ENCODE results near the gene SCIN. TPM values are rescaled to one million over a fixed set of nuclear protein-coding genes. Genes with fewer than 3 reads are reported as not detected.

SCIN gene
- total and polyA plus RNA-seq, 2 of the 8 experiments (the other 6 are each of a cell fraction or from before 2014, with no cell fraction given) = 0.47 to 1.9 TPM

DNA sequence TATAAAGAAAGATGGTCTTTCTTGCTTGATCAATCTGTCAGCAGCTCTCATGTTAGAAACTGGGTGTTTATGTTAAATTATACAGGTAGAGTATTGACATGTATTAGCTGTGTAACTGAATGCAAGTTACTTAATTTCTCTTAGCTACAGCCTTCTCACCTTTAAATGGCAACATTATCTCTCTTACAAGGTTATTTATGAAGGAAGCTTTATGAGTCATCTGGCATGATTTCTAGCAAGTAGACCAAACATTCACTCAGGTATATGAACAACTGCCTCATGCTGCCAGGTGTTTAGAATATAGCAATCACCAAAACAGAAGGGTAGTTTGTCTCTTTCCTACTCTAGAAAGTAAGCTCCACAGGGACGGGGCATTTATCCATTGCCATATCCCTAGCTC, 125.4 kb downstream of the SCIN start:
- POLR2A ChIA-PET (ENCODE audit: partially characterized antibody) = interaction anchor here (0.6 to 1.9 kb wide), 4 partner anchors 9 to 34 kb away, joined by 3 to 10 read pairs (median 4); partner anchors contain the start of gene ARL4A
- Histone ChIP-seq H4K91ac (replicated peaks; ENCODE audit: insufficient read length, low read length) (no peak overlapping the region), H2BK15ac (ENCODE audit: low read length) (no peak overlapping the region), H4K5ac (ENCODE audit: insufficient read length, low read depth, low read length) (no peak overlapping the region), H3K79me1 (ENCODE audit: low read depth, low read length) (no peaks in the 10 kb centered on the region), H3K4me1 (replicated peaks in 1 of 4; ENCODE audit: control insufficient read depth in 3 of 4, insufficient read depth in 4 of 4, low read length in 3 of 4) (no peaks in the 10 kb centered on the region; a peak in 1 of 7 replicates), H3K4ac (replicated peaks; ENCODE audit: insufficient read length, low read depth, low read length) (no peak overlapping the region), H4K20me1 (replicated peaks in 1 of 2; ENCODE audit: control insufficient read depth in 1 of 2, insufficient read depth in 2 of 2, low read length in 2 of 2) (no peaks in the 10 kb centered on the region), H3K27ac (ENCODE audit: low read depth, low read length) (peak overlapping the region; percentile 19; the same call in 1 of the 2 replicates), H3K23ac (ENCODE audit: insufficient read length) (no peak overlapping the region), H3K79me2 (ENCODE audit: control insufficient read depth in 1 of 2, insufficient read depth in 2 of 2, low read length in 2 of 2) (peaks cover 0 to 42% of the 10 kb centered on the region in 2 experiments; a peak in 3 of 4 replicates), H2BK5ac (ENCODE audit: low read depth, low read length) (no peak overlapping the region), H2AK5ac (ENCODE audit: low read depth, low read length) (no peak overlapping the region), H3K4me2 (ENCODE audit: insufficient read depth in 1 of 2, low read depth in 2 of 2, low read length in 2 of 2) (no peak overlapping the region), H3K4me3 (ENCODE audit: extremely low read depth in 1 of 4, insufficient read depth in 2 of 4, low read depth in 3 of 4, low read length in 4 of 4) (no peak overlapping the region), H2BK20ac (ENCODE audit: low read length) (no peak overlapping the region), H3K9ac (replicated peaks in 1 of 4; ENCODE audit: extremely low read depth in 1 of 4, low read depth in 3 of 4, low read length in 3 of 4) (no peak overlapping the region), H3K9me3 (ENCODE audit: insufficient read depth in 2 of 2, low read depth in 1 of 2, low read length in 1 of 2) (peaks cover 2 to 4% of the 10 kb centered on the region in 2 experiments; a peak in 2 of 4 replicates), H2BK12ac (ENCODE audit: low read depth, low read length) (no peak overlapping the region), H3K23me2 (ENCODE audit: low read depth, low read length) (no peaks in the 10 kb centered on the region), H3K14ac (ENCODE audit: insufficient read length) (no peak overlapping the region), H3K18ac (ENCODE audit: extremely low read depth, low read length) (no peak overlapping the region), H2BK120ac (replicated peaks; ENCODE audit: low read depth, low read length) (no peak overlapping the region), H2AFZ (ENCODE audit: low read length) (no peak overlapping the region), H3K36me3 (ENCODE audit: control insufficient read depth in 2 of 4, insufficient read depth in 4 of 4, low read length in 3 of 4) (no peaks in the 10 kb centered on the region), H3K27me3 (replicated peaks in 1 of 4; ENCODE audit: control insufficient read depth in 3 of 4, extremely low read depth in 1 of 4, insufficient read depth in 3 of 4, low read length in 3 of 4) (no peaks in the 10 kb centered on the region), H4K8ac (ENCODE audit: extremely low read depth, insufficient read depth, low read length) (no peak overlapping the region), H3K56ac (replicated peaks; ENCODE audit: insufficient read length, low read depth, low read length) (no peak overlapping the region)
- 90% methylated on average over 1 of the region's 1 CpG; no CpG with 5 or more reads in 1 of the 2 experiments for WGBS, 2 experiments (ENCODE audit: extremely low coverage in 1 of 2, insufficient coverage in 1 of 2, insufficient read length in 1 of 2, insufficient replicate concordance in 2 of 2, low coverage in 1 of 2, low lambda C conversion rate in 2 of 2, missing lambda C conversion rate in 1 of 2)
- DNase-seq (ENCODE audit: low read depth in 1 of 2, low spot score in 2 of 2) (no peak), FAIRE-seq (no peak)
- CTCF ChIA-PET (ENCODE audit: partially characterized antibody) = interaction anchor here (0.9 to 3.1 kb wide), 4 partner anchors 9 to 429 kb away, joined by 3 to 17 read pairs (median 4); partner anchors contain the start of gene ARL4A
- no peak for TF ChIP-seq GABPA (IDR thresholded peaks at IDR 0.05; ENCODE audit: borderline replicate concordance, insufficient read depth, low read length)
- TF ChIP-seq SIN3A (conservative IDR thresholded peaks at IDR 0.05 in 1 of 2, IDR thresholded peaks at IDR 0.05 in 1 of 2; ENCODE audit: low read depth in 1 of 2, low read length in 2 of 2) = no peak
- TF ChIP-seq BCL11A (IDR thresholded peaks at IDR 0.05; ENCODE audit: low read depth in 2 of 2, low read length in 2 of 2) = no peak
